ENCODE measurements around the gene LGALS3. TPM values are rescaled to one million over a fixed set of nuclear protein-coding genes. Genes with fewer than 3 reads are reported as not detected.

Gene LGALS3
- total RNA-seq, 1 donor from 2014 or later = 1.2 TPM

DNA sequence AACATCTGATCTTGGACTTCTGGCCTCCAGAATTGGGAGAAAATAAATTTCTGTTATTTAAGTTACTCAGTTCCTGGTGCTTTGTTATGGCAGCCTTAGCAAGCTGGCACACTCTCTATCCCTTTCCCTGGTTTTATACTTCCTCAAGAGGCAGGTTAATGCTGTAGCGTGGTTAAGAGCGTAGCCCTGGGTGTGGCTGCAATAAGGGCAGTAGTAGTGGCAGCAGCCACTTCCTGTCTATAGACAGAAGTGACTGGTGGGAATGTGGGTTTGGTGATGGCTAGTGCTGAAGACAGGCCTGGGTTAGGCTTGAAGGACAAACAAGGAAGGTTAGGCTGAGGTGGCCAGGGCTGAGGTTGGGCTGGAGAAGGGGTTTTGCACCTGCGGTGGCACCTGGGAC, 3.6 kb upstream of the LGALS3 start:
- TF ChIP-seq, protein P1, sequence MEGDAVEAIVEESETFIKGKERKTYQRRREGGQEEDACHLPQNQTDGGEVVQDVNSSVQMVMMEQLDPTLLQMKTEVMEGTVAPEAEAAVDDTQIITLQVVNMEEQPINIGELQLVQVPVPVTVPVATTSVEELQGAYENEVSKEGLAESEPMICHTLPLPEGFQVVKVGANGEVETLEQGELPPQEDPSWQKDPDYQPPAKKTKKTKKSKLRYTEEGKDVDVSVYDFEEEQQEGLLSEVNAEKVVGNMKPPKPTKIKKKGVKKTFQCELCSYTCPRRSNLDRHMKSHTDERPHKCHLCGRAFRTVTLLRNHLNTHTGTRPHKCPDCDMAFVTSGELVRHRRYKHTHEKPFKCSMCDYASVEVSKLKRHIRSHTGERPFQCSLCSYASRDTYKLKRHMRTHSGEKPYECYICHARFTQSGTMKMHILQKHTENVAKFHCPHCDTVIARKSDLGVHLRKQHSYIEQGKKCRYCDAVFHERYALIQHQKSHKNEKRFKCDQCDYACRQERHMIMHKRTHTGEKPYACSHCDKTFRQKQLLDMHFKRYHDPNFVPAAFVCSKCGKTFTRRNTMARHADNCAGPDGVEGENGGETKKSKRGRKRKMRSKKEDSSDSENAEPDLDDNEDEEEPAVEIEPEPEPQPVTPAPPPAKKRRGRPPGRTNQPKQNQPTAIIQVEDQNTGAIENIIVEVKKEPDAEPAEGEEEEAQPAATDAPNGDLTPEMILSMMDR (conservative IDR thresholded peaks at IDR 0.05) = no peak
- Mint-ChIP-seq H3K4me1 (peaks cover 25% of the 10 kb centered on the region), H3K4me3 (no peak overlapping the region), H3K27ac (ENCODE audit: unreplicated experiment) (no peak overlapping the region), H3K27me3 (ENCODE audit: low read depth) (peaks cover 47% of the 10 kb centered on the region), H3K36me3 (ENCODE audit: low read depth) (no peaks in the 10 kb centered on the region), H3K9me3 (no peaks in the 10 kb centered on the region)
- no peak for DNase-seq (ENCODE audit: low read depth, low spot score)

DNA sequence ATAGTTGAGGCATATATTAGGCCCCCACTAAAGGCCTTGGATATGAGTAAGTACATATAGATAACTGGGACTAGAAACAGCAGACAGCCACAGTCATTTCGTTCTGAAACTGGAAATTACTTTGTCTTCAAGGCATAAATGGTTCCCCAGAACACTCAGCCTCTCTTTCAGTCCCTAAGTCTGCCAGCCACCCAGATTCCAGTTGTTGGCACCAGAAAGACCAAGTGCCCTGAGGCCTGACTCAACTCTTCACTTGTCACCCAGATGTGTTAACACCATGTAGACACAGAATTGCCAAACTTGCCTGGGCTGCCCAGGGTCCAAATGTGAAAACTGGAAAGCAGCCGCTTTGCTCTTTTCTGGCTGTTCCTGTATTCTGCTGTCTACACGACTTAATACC, 3.0 kb upstream of the LGALS3 start:
- no peak for DNase-seq (ENCODE audit: low read depth, low spot score)
- Mint-ChIP-seq H3K9me3 (no peaks in the 10 kb centered on the region), H3K27ac (ENCODE audit: unreplicated experiment) (no peak overlapping the region), H3K27me3 (ENCODE audit: low read depth) (peaks cover 54% of the 10 kb centered on the region), H3K36me3 (ENCODE audit: low read depth) (no peaks in the 10 kb centered on the region), H3K4me1 (peaks cover 25% of the 10 kb centered on the region), H3K4me3 (peak overlapping the region; percentile 21)
- TF ChIP-seq, protein P1 (conservative IDR thresholded peaks at IDR 0.05) = no peak

DNA sequence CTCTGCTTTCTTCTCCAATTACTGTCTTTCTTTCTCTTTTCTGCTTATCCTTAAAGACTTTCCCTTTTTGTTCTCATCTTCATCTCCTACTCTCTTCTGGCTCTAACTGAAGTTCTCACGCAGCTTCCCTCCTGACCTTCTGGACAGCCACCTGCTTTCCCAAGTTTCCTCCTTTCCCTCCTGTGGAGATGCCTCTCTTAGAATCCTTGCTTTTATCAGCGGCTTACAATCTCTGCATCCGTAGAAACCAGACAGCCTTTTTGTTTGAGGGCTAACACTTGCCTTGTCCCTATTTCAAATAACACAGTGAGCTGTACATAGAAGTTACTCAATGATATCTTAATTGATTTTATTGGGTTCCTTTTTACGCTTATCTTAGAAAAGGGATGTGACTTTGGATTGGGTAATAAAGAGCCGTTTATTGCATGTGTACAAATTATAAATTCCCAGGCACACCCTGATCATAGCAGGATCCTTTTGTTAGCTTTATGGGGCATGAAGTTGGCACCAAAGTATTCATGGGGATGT, 2.1 kb upstream of the LGALS3 start:
- no peaks in the 10 kb centered on the region for H3K9me3 Mint-ChIP-seq
- H3K36me3 Mint-ChIP-seq (ENCODE audit: low read depth) = peaks cover 2% of the 10 kb centered on the region
- TF ChIP-seq, protein P1 (conservative IDR thresholded peaks at IDR 0.05) = no peak
- H3K4me1 Mint-ChIP-seq = peaks cover 31% of the 10 kb centered on the region
- H3K27ac Mint-ChIP-seq (ENCODE audit: unreplicated experiment) = no peak overlapping the region
- DNase-seq (ENCODE audit: low read depth, low spot score) = no peak
- peaks cover 63% of the 10 kb centered on the region for H3K27me3 Mint-ChIP-seq (ENCODE audit: low read depth)
- no peak overlapping the region for H3K4me3 Mint-ChIP-seq

DNA sequence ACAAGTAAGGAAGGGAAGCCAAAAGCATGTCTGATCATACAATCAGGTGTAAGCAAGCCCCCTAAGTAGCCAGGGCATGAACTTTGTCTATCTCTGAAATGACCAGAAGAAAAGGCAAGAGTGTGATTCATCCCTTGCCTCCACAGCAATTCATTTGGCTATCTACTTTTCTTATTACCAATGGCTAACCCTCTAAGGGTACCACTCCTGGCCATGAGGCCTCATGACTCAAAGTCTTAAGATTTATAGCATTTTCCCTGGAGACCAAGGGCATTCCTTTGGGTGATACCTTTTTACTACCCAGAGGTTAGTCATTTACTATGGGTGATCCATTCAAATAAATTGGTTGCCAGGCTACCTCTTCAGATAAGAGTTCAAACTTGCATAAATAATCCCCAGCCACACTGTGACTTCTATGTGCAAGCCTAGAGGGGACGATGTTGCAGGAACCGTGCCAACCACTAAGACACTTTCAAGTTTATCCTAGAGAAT, 1.5 kb upstream of the LGALS3 start:
- TF ChIP-seq, protein P1 (conservative IDR thresholded peaks at IDR 0.05) = no peak
- peaks cover 66% of the 10 kb centered on the region for H3K27me3 Mint-ChIP-seq (ENCODE audit: low read depth)
- DNase-seq (ENCODE audit: low read depth, low spot score) = no peak
- H3K4me1 Mint-ChIP-seq = peaks cover 30% of the 10 kb centered on the region
- H3K4me3 Mint-ChIP-seq = peak overlapping the region; percentile 73
- peaks cover 2% of the 10 kb centered on the region for H3K36me3 Mint-ChIP-seq (ENCODE audit: low read depth)
- no peaks in the 10 kb centered on the region for H3K9me3 Mint-ChIP-seq
- no peak overlapping the region for H3K27ac Mint-ChIP-seq (ENCODE audit: unreplicated experiment)

DNA sequence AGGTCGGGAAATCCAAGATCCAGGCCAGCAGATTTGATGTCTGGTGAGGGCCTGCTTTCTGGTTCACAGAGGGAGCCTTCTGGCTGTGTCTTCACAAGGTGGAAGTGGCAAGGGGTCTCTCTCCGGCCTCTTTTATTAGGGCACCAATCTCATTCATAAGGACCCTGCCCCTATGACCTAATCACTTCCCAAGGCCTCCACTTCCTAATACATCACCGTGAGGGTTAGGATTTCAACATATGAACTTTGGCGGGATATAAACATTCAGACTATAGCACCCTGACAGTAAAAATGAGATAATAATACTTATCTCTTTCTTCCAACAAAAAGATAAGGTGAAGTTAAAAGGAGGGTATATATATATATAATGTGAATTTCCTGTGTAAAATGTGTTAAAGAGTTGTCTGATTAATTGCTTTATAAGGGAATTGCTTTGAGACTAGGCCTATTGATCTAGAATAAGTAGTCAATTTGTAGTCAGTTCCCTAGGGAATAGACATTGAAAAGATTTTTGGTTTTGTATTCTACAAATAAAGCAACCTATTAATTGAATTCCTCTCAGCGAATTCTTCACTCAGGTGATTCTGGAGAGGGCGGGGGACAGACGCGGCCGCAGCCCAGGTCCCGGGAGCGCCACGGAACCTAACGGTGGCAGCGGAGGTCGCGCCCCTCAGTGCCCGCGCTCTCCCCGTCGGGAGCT, 516 bp upstream of the LGALS3 start:
- Mint-ChIP-seq H3K36me3 (ENCODE audit: low read depth) (peaks cover 2% of the 10 kb centered on the region), H3K9me3 (no peaks in the 10 kb centered on the region), H3K27me3 (ENCODE audit: low read depth) (peaks cover 66% of the 10 kb centered on the region), H3K4me1 (peaks cover 21% of the 10 kb centered on the region), H3K27ac (ENCODE audit: unreplicated experiment) (no peak overlapping the region), H3K4me3 (peak overlapping the region; percentile 73)
- no peak for DNase-seq (ENCODE audit: low read depth, low spot score)
- TF ChIP-seq, protein P1 (conservative IDR thresholded peaks at IDR 0.05) = no peak

Data from neural crest cell (in vitro differentiated cells).